Stimulated activated CD8-positive, alpha-beta memory T cell treated with anti-CD3 and anti-CD28 coated beads, Interleukin-12 subunit alpha, Interleukin-12 subunit beta, amount 100 ng/mL, for 4 hours (primary cell): ENCODE measurements around the gene ARMC12.

Source experiments
- DNase-seq: peaks from one replicate; pipeline ENCODE4 v3.0.0-alpha.2; 2020; ENCODE audit warnings: low read depth

Gene ARMC12

GRCh38 chr6:35735452-35735851 lies 1.4 kb upstream of the ARMC12 start:
- no peak for DNase-seq

GRCh38 chr6:35736253-35736894 lies 458 bp upstream of the ARMC12 start:
- peak; percentile 58 for DNase-seq

DNA sequence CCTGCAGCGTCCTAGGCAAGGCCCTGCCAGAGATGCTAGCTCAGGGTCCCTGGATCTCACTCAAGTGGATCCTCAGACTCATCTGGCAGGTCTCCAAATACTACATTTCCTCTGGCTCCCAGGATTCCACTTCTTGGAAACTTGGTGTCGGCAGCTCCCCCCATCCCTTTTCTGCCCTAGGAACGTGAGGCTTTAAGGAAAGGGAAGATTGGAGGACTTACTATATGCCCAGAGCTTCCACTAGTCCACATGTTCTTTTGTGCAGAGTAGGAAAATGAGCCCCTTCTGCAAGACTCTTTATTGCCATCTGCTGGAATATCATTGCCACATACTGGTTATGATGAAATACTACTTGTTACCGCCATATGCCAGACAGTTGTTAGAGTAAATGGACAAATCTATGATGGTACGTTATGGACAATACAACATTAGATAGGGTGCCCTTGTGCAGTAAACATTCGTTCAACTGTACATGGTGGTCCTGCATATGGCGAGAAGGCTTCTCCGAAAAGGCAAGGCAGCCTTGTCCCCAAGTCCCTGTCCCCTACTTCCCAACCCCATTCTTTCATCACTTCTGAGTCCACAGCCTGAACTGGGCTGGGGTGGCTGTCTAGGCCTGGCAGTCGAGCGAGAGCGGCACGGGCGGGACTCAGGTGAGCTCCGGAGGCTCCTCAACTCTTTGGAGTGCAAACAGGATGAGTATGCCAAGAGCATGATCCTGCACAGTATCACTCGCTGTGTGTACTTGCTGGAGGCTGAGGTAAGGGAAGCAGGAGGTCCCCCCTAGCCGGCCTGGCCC lies 780 bp downstream of the ARMC12 start:
- DNase-seq = no peak

- DNase-seq = no peak
Observed at GRCh38 chr6:35739645-35740524, 3.1 kb downstream of the ARMC12 start.

DNA sequence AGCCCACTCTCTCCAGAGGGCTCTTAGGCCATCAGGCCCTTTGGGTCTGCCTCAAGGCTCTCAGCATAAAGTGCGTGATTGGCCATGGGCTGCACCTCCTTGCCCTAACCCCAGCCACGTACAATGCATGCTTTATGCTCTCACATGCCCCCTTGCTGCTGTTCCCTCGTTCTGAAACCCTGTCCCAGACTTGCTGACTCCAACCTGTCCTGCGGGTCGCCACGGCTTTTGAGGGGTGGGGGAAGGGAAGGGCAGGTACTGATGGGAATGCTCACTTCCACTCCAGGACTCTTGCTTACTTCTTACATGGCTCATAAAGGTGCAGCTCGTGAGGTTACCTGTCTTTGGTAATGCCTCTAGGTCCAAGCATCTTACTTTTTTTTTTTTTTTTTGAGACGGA lies 6.0 kb downstream of the ARMC12 start:
- DNase-seq = no peak

GRCh38 chr6:35745509-35745908 lies 8.7 kb downstream of the ARMC12 start:
- no peak for DNase-seq

- no peak for DNase-seq
Observed at GRCh38 chr6:35746516-35746915, 9.7 kb downstream of the ARMC12 start.

DNA sequence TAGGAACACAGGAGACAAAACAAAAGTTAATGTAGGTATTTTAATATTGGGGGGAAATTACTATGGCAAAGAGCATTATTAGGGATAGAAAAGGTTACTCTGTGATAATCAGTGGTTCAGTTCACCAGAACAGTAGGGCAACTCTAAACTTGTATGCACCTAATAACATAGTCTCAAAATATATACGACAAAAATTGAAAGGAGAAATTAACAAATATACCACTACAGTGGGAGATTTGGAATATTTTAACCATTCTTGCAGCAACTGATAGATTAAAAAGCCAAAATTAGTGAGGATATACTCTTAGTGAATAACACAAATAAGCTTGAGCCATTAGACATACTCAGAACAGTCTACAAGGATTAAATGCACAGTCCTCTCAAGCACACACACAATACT lies 11.0 kb downstream of the ARMC12 start:
- no peak for DNase-seq

GRCh38 chr6:35750557-35750956 lies 13.7 kb downstream of the ARMC12 start:
- DNase-seq = no peak

DNA sequence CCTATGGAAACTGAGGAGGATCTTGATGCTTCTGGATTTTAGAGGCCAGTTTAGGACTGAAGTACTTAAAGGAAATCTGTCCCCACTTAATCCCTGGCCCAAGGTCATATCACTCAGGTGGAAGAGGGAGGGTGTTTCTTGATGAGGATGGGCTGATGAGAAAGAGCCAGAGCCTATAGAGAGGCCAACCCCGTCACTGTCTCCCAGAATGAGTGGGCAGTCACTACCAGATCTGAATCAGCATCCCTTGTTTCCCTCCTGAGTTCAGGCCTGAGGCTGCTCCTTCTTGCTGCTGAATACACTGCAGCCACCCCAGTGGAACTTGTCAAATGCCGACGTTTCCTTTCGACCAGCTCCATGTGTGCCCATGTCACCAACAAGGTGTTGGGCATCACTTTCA lies 14.8 kb downstream of the ARMC12 start:
- DNase-seq = no peak

GRCh38 chr6:35752330-35752729 lies 15.5 kb downstream of the ARMC12 start:
- DNase-seq = no peak

DNA sequence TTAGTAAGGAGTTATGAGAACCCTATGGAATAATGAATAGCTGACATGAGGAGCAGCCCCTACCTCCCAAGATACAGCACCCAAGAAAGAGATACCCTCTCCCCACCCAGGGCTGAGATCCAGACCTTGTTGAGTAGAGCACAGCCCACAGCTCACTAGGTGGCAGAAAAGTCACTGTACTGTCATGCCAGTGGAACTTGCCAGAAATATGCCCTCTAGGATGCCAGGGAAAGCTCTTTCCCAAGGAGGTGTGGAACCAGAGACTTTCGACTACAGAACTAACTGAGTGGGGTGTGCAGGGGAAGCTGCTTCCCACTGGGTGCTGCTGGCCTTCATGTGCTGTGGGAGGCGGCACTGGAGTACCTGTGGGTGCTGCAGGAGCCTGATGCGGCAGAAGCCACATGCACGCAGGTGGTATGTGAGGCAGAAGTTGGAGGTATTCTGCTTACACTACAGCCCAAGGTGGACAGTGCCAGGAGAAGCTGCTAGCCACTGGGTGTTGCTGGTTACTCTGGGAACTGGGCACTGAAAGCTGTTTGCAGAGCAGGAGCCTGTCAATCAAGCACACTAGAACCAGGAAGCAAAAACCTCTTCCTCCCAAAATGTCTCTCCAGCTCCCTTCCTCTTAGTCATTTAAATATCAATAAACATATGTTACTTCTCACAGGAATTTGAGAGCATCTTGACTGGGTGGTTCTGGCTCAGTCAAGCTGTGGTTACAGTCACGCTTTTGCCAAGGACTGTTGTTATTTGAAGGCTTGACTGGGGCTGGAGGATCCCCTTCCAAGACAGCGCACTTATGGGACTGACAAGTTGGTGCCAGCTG lies 17.8 kb downstream of the ARMC12 start:
- no peak for DNase-seq

DNA sequence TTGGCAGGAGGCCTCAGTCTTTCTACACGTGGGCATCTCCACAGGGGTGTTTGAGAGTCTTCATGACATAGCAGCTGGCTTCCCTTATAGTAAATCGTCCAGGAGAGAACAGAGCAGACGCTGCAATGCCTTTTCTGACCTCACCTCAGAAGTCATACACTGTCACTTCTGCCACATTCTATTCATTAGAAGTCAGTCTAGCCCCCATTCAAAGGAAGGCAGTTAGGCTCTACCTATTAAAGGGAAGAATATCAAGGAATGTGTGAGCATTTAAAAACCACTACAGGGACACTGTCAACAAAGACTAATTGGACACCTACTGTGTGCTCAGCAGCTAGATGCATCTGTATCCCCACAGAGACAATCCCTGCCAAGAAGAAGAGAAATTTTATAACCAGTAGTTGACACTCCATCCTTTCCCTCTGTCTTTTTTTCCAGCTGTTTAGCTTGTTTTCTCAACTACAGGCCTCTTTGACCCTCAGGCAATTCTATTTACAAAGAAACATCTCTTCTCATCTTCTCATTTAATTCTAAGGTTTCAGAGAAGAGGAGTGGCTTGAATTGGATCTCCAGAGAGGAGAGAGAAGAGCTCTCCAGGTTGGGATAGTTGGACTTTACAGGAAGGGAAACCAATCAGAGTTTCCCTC lies 18.6 kb downstream of the ARMC12 start:
- no peak for DNase-seq

DNA sequence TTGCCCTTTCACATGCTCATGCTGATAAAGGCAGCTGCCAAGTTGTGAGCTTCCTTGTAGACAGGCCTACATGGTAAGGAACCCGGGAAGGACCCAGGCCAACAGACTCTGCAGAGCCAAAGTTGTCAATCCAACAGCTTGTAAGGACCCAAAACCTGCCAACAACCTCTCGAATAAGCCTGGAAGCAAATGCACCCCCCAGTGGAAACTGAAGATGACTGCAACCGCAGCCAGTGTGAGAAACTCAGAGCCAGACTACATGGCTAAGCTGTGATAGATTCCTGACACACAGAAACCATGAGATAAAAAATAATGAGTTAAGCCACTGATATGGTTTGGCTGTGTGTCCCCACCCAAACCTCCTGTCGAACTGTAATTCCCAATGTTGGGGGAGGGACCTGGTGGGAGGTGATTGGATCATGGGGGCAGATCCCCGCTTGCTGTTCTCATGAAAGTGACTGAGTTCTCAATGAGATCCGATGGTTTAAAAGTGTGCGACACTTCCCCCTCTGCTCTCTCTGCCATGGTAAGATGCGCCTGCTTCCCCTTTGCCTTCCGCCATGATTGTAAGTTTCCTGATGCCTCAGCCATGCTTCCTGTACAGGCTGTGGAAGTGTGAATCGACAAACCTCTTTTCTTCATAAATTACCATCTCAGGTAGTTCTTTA lies 20.8 kb downstream of the ARMC12 start:
- DNase-seq = no peak

DNA sequence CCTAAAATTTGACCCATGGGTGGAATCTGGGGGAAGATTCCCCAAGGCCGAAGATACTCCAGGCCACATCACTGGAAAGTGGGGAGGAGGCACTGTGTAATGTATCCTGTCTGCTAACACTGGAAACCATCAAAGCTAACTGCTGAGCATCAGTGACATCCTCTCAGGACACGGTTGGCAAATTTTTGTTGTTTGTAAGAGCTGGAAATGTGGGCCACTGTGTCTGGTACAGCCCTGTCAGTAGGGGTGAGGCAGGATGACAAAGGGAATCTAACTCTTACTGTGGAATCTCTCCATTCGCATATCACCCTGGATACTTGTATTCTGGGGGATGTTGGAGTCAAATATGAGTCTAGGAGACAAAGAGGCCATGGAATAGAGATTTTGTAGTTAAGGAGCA lies 22.6 kb downstream of the ARMC12 start:
- DNase-seq = no peak

DNA sequence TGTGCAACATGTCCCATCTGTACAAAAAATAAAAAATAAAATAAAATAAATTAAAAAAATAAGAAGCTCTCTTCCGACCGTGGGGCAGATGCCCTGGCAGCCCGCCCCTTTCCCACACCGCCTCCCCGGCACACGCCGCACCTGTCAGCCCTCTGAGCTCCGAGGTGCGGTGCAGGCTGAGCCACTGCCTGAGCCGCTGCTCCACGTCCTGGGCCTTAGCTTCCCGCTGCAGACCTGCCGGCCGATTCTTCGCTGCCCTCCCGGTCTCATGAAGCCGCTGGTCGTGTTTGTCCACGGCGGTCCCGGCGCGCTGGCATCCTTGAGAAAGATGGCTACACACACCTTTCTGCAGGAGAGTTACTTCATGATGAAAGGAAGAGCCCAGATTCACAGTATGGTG lies 28.9 kb downstream of the ARMC12 start:
- no peak for DNase-seq

DNA sequence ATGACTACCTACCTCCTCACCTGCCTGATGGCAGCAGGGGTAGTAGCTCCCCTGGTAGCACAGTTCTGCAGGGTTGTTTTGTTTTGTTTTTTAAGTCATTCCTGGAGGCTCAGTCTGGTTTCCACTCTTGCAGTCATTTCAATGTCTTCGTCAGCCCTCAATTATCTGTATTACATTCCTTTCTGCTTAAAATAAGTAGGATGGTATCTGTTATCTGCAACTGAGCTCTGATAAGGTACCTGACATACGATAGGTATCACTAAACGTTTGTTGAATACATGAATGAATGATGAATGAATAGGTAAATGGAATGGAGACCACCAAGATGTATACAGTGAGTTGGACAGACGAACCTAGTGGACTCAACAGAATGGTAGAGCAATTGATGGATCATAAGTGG lies 32.4 kb downstream of the ARMC12 start:
- DNase-seq = no peak

DNA sequence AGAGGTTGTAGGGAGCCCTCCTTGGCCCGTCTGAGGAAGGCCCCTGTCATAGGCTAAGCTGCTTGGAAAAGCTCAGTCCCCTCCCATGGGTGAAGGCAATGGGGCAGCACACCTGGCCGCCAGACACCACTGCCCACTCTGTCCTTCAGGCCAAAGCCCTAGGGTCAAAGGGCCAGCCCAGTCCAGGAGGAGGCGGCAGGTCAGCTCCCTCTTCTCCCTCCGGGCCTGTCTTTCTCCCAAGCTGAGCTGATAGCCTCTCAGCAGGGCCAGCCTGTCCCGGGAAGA lies 34.5 kb downstream of the ARMC12 start:
- DNase-seq = no peak

- no peak for DNase-seq
Observed at GRCh38 chr6:35774116-35774794, 37.4 kb downstream of the ARMC12 start.

GRCh38 chr6:35775031-35775430 lies 38.2 kb downstream of the ARMC12 start:
- no peak for DNase-seq
